22Rv1 (cell line): ENCODE measurements around the gene GPC4.

ENCODE experiments used
- ZFX ChIP-seq: fragments of 450-650 bp; IDR thresholded peaks from 2 replicates; pipeline ENCODE4 v1.6.1; 2017; ENCODE audit warnings: antibody characterized with exemption, borderline replicate concordance
- TF ChIP-seq, protein P1 (sequence below): fragments of 450-650 bp; IDR thresholded peaks from 2 replicates; pipeline ENCODE4 v1.5.1; 2017; ENCODE audit warnings: mild to moderate bottlenecking

DNA sequence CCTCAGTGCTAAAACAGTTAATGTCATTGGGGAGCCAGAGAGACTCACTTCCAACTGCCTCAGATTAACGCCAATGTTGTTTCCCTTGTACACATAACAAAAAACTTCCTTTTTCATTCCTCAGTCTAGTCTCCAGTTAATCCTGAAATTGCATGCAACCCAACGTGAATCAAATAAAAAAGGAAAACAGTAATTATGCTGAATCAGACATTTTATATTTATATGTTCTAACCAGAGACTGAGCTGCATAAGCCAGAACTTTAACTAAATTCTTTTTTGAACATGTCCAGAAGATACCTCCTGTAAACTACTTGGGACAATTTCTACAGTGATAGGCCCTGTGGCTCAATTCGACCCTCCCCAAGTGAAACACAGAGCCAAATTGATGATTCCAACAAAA, 4.7 kb downstream of the GPC4 start:
- TF ChIP-seq, protein P1, sequence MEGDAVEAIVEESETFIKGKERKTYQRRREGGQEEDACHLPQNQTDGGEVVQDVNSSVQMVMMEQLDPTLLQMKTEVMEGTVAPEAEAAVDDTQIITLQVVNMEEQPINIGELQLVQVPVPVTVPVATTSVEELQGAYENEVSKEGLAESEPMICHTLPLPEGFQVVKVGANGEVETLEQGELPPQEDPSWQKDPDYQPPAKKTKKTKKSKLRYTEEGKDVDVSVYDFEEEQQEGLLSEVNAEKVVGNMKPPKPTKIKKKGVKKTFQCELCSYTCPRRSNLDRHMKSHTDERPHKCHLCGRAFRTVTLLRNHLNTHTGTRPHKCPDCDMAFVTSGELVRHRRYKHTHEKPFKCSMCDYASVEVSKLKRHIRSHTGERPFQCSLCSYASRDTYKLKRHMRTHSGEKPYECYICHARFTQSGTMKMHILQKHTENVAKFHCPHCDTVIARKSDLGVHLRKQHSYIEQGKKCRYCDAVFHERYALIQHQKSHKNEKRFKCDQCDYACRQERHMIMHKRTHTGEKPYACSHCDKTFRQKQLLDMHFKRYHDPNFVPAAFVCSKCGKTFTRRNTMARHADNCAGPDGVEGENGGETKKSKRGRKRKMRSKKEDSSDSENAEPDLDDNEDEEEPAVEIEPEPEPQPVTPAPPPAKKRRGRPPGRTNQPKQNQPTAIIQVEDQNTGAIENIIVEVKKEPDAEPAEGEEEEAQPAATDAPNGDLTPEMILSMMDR: no peak
- no peak for TF ChIP-seq ZFX
